ENCODE data around the gene MAP3K3. TPM values are rescaled to one million over a fixed set of nuclear protein-coding genes. Genes with fewer than 3 reads are reported as not detected.

Gene MAP3K3
- total RNA-seq, result 9.4 and 10.8 TPM in 2 replicates

DNA sequence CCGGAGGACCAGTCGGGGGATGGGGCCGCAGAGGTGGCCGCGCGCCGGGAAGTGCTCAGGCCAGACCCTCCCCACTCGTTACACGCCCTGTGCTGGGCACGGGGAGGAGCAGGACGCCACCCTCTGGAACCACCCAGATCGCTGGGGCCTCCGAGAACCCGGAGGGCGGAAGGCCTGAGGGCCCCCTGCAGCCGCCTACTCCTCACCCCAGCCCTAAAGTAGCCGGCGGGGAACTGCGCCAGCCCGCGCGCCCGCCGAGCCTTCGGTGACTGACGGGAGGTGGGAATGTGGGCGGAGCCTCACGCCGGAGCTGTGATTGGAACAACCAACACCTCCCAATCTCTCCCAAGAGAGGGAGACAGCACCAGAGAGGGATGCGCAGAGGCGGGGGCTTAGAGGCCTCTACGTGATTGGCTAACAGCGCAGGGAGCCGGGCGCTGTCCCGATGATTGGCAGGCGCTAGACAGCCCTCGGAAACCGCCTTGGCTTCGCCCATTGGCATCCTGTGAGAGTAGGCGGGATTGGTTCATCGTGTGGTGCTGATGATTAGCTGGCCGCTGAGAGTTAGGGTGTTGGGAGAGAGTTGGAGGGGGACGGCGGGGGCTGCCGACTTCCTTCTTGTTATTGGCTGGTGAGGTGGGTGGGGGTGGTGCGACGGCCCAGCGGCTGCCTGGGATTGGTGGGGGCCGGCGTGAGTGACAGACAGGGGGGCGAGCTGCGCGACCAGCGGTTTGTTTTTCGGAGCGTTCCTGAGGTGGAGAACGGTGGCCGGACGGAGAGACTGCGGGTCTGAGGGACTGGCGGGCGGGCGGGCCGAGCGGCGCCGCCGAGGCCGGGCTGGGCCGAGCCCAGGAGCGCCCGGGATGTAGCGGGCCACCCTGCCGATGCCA is at the start of gene MAP3K3:
Gene MAP3K3 (plus strand): TSS at position 734 of the 890 bp plus-strand sequence. CDS start 343 bp downstream, outside the sequence.

GRCh38 chr17:63600569-63601438 is 21.4 kb upstream of the MAP3K3 start, which contains the start of gene TACO1:
TACO1 (plus strand) TSS chr17:63600895; CDS start chr17:63601084, 189 bp downstream.

DNA sequence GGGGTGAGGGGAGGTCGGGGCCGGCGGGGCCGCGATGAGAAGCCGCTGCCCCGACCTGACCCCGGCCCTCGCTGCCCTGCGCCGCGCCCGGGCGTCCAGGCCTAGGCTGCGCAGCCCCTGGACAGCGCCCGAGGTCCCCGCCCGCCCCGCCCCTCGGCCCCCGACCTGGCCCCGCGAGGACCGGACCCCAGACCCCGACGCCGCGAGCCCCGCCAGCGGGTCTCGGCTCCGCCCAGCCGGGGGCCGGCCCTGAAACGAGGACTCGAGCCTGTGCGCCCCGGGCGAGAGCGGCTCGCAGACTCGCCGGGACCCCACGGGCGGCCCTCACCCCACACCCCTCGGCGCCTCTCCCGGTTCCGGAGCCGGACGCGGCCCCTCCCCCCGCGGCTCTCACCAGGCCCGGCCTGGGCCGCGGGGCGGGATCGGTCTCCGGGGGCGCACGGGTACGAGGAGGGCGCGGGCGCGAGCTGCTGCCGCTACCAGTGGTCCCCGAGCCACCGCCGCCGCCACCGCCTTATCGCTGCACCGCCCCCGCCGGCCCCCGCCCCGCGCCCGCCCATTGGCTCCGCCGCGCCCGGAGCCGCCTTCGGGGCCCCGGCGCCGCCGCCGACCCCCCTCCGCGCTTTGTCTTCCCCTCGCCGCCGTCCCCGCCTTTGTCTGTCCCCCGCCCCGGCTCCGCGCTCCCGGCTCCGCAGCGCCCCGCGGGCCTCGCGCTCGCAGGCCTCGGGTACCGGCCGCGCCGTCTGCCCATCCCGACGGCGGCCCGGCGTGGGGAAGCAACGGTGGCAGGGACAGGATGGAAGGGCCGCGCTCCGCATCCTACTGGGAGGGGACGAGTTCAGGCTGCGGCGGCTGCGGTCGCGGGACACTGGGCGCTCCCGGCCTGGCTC is 77.7 kb downstream of the MAP3K3 start, which contains the start of gene LIMD2:
Gene LIMD2 (minus strand): TSS at position 488 of the 890 bp plus-strand sequence. CDS start 827 bp downstream, outside the sequence.

GRCh38 chr17:63741408-63742173 is 119.4 kb downstream of the MAP3K3 start, which contains the start of gene STRADA:
STRADA (minus strand) TSS chr17:63741799; CDS start chr17:63728369, 13,430 bp downstream.

Other genes starting within 250 kb of the MAP3K3 start
- 26.7 and 37.9 TPM in 2 replicates for gene CYB561, start 176.1 kb upstream of the MAP3K3 start, total RNA-seq
- 0.72 and 0.85 TPM in 2 replicates for gene ACE, start 145.4 kb upstream of the MAP3K3 start, total RNA-seq
- not detected in 2 replicates for gene KCNH6, start 99.1 kb upstream of the MAP3K3 start, total RNA-seq
- 12.0 and 16.6 TPM in 2 replicates for gene DCAF7, start 71.9 kb upstream of the MAP3K3 start, total RNA-seq
- 17.1 and 21.0 TPM in 2 replicates for gene TACO1, start 21.5 kb upstream of the MAP3K3 start, total RNA-seq
- gene LIMD2, start 77.7 kb downstream of the MAP3K3 start, total RNA-seq, result 4.5 and 10.4 TPM in 2 replicates
- gene STRADA, start 119.4 kb downstream of the MAP3K3 start, total RNA-seq, result 5.8 and 7.5 TPM in 2 replicates
- 78.2 and 78.3 TPM in 2 replicates for gene CCDC47, start 151.2 kb downstream of the MAP3K3 start, total RNA-seq
- 41.3 and 44.3 TPM in 2 replicates for gene DDX42, start 151.8 kb downstream of the MAP3K3 start, total RNA-seq
- gene PSMC5, start 205.0 kb downstream of the MAP3K3 start, total RNA-seq, result 14.3 and 27.7 TPM in 2 replicates
- gene FTSJ3, start 205.2 kb downstream of the MAP3K3 start, total RNA-seq, result 55.2 and 66.3 TPM in 2 replicates
- gene SMARCD2, start 220.3 kb downstream of the MAP3K3 start, total RNA-seq, result 121 and 165 TPM in 2 replicates